SK-N-SH (cell line): ENCODE results near the gene COX7B2. TPM values are rescaled to one million over a fixed set of nuclear protein-coding genes. Genes with fewer than 3 reads are reported as not detected.

Experiments
- CTCF ChIA-PET: fragments of 300-600, 350-600 bp; formaldehyde crosslinking; extraction: SDS; loops from one replicate; lab custom pipeline; 2021; lab: Yijun Ruan, JAX
- POLR2A ChIA-PET: fragments of 350-600 bp; sonication (Branson Sonifier 250); formaldehyde crosslinking; extraction: SDS; loops from one replicate; lab custom pipeline; 2020; ENCODE audit warnings: antibody characterized with exemption, inconsistent platforms; lab: Yijun Ruan, JAX
- DNase-seq: peaks from one replicate; pipeline ENCODE4 v3.0.0; 2012
- H2AFZ ChIP-seq: fragments of 200-600 bp; sonication (generic); 2 replicates; pipeline ENCODE4 v1.8.1; 2016; ENCODE audit warnings: antibody characterized with exemption, mild to moderate bottlenecking, low read depth
- H3F3A ChIP-seq: fragments of 200-600 bp; sonication (generic); replicated peaks from 2 replicates; pipeline ENCODE3; 2016; ENCODE audit warnings: antibody characterized with exemption, mild to moderate bottlenecking; ENCODE audit not compliant: insufficient read depth
- H3K27ac ChIP-seq, 2 experiments: fragments of 200-500 bp in 1 of 2; fragments of 200-600 bp in 1 of 2; sonication (Bioruptor generic) in 1 of 2; sonication (generic), shearing (Covaris generic) in 1 of 2; 2 replicates each; pipeline versions ENCODE4 v1.5.1 to v1.6.1; 2014 to 2016; ENCODE audit warnings: low read depth in 2 of 2, inconsistent platforms in 1 of 2, low read length in 1 of 2, mild to moderate bottlenecking in 1 of 2, mixed read lengths in 1 of 2
- H3K27me3 ChIP-seq: fragments of 200-600 bp; sonication (generic), shearing (Covaris generic); 2 replicates; pipeline ENCODE4 v1.6.1; 2016; ENCODE audit warnings: mixed run types; ENCODE audit not compliant: insufficient read depth
- H3K36me3 ChIP-seq, 2 experiments: fragments of 200-500 bp in 1 of 2; fragments of 200-600 bp in 1 of 2; sonication (Bioruptor generic) in 1 of 2; sonication (generic) in 1 of 2; replicated peaks in 1 of 2; 2 replicates each; pipeline versions ENCODE3 to v1.5.1; 2014 to 2016; ENCODE audit warnings: low read length in 1 of 2, mild to moderate bottlenecking in 1 of 2; ENCODE audit not compliant: insufficient read depth in 2 of 2, control insufficient read depth in 1 of 2
- H3K4me1 ChIP-seq, 2 experiments: fragments of 200-500 bp in 1 of 2; fragments of 200-600 bp in 1 of 2; sonication (Bioruptor generic) in 1 of 2; sonication (generic), shearing (Covaris generic) in 1 of 2; 2 replicates each; pipeline versions ENCODE4 v1.5.1 to v1.6.1; 2014 to 2016; ENCODE audit warnings: low read depth in 1 of 2, low read length in 1 of 2, mixed run types in 1 of 2; ENCODE audit not compliant: insufficient read depth in 2 of 2, control insufficient read depth in 1 of 2
- H3K4me2 ChIP-seq: fragments of 200-600 bp; sonication (generic), shearing (Covaris generic); 2 replicates; pipeline ENCODE4 v1.6.1; 2017; ENCODE audit warnings: mixed run types
- H3K4me3 ChIP-seq, 2 experiments: fragments of 200-500 bp in 1 of 2; fragments of 200-600 bp in 1 of 2; sonication (Bioruptor generic) in 1 of 2; sonication (generic), shearing (Covaris generic) in 1 of 2; 2 replicates each; pipeline versions ENCODE4 v1.5.1 to v1.8.1; 2014 to 2016; ENCODE audit warnings: low read depth in 2 of 2, inconsistent platforms in 1 of 2, low read length in 1 of 2, mild to moderate bottlenecking in 1 of 2, mixed read lengths in 1 of 2, moderate library complexity in 1 of 2
- H3K79me2 ChIP-seq: fragments of 200-600 bp; sonication (generic); 2 replicates; pipeline ENCODE4 v1.8.1; 2017; ENCODE audit warnings: mild to moderate bottlenecking; ENCODE audit not compliant: insufficient read depth
- H3K9ac ChIP-seq: fragments of 200-600 bp; sonication (generic); 2 replicates; pipeline ENCODE4 v1.6.1; 2017; ENCODE audit warnings: mixed run types
- H3K9me2 ChIP-seq: fragments of 200-600 bp; sonication (generic); 2 replicates; pipeline ENCODE4 v1.6.1; 2017; ENCODE audit warnings: mixed run types
- H3K9me3 ChIP-seq: fragments of 200-600 bp; sonication (generic); 2 replicates; pipeline ENCODE4 v1.6.1; 2017; ENCODE audit warnings: mixed run types, mild to moderate bottlenecking, moderate library complexity
- H4K20me1 ChIP-seq: fragments of 200-600 bp; sonication (generic); 2 replicates; pipeline ENCODE4 v1.6.1; 2017; ENCODE audit warnings: mild to moderate bottlenecking, mixed run types; ENCODE audit not compliant: insufficient read depth
- FOXJ3 ChIP-seq: sonication (generic); formaldehyde crosslinking; IDR thresholded peaks from 2 replicates; pipeline ENCODE4 v1.5.1; 2020; ENCODE audit warnings: mild to moderate bottlenecking, missing genetic modification reagents
- FOXM1 ChIP-seq: IDR thresholded peaks from 2 replicates; pipeline ENCODE4 v1.4.0; 2012; ENCODE audit warnings: low read depth, mild to moderate bottlenecking
- MXI1 ChIP-seq: IDR thresholded peaks from 2 replicates; pipeline ENCODE4 v1.6.1; 2012; ENCODE audit warnings: mild to moderate bottlenecking, low read depth, low read length, improper control_type of control experiment
- NFIC ChIP-seq: IDR thresholded peaks from 2 replicates; pipeline ENCODE4 v1.4.0; 2012; ENCODE audit warnings: borderline replicate concordance
- POLR2AphosphoS5 ChIP-seq: IDR thresholded peaks from 2 replicates; pipeline ENCODE4 v1.6.1; 2012; ENCODE audit warnings: low read depth, low read length
- RAD21 ChIP-seq: IDR thresholded peaks from 2 replicates; pipeline ENCODE4 v1.6.1; 2012; ENCODE audit warnings: mild to moderate bottlenecking, low read length
- RFX5 ChIP-seq: IDR thresholded peaks from 2 replicates; pipeline ENCODE4 v1.6.1; 2012; ENCODE audit warnings: mild to moderate bottlenecking, improper control_type of control experiment, low read length
- TEAD4 ChIP-seq: IDR thresholded peaks from 2 replicates; pipeline ENCODE4 v1.4.0; 2012; ENCODE audit warnings: mild to moderate bottlenecking, borderline replicate concordance; ENCODE audit not compliant: insufficient read depth
- YY1 ChIP-seq: IDR thresholded peaks from 2 replicates; pipeline ENCODE4 v1.4.0; 2012; ENCODE audit warnings: low read depth, mild to moderate bottlenecking
- WGBS: methylation state at CpG from one replicate; pipeline ENCODE4 v1.1.6; 2017; ENCODE audit warnings: low lambda C conversion rate; 5-methylcytosine and 5-hydroxymethylcytosine counted together
- polyA plus RNA-seq, 3 experiments: library from polyadenylated mRNA; depleted of rRNA; stranded (reverse); fragments of >200 nt; gene quantifications; 2 replicates each; pipeline ENCODE4 v1.2.3, GENCODE V29; 2012
- TF ChIP-seq, protein P1 (sequence below): fragments of 200-600 bp; sonication (generic); IDR thresholded peaks from 2 replicates; pipeline ENCODE4 v1.6.1; 2017; ENCODE audit warnings: antibody characterized with exemption, mild to moderate bottlenecking, moderate library complexity
- TF ChIP-seq, protein P2 (sequence below): IDR thresholded peaks from 2 replicates; pipeline ENCODE4; 2012
- TF ChIP-seq, protein P3 (sequence below): IDR thresholded peaks from 2 replicates; pipeline ENCODE4 v1.4.0; 2012; ENCODE audit warnings: low read depth, borderline replicate concordance
- TF ChIP-seq, protein P4 (sequence below): fragments of 150-350 bp; IDR thresholded peaks from 2 replicates; pipeline ENCODE4 v1.6.1; 2017; ENCODE audit warnings: antibody characterized with exemption, low read length, low read depth, borderline replicate concordance

COX7B2 gene
- polyA plus RNA-seq, 1 of the 3 experiments (the other 2 are of a cell fraction) = not detected

- TF ChIP-seq, protein P1, sequence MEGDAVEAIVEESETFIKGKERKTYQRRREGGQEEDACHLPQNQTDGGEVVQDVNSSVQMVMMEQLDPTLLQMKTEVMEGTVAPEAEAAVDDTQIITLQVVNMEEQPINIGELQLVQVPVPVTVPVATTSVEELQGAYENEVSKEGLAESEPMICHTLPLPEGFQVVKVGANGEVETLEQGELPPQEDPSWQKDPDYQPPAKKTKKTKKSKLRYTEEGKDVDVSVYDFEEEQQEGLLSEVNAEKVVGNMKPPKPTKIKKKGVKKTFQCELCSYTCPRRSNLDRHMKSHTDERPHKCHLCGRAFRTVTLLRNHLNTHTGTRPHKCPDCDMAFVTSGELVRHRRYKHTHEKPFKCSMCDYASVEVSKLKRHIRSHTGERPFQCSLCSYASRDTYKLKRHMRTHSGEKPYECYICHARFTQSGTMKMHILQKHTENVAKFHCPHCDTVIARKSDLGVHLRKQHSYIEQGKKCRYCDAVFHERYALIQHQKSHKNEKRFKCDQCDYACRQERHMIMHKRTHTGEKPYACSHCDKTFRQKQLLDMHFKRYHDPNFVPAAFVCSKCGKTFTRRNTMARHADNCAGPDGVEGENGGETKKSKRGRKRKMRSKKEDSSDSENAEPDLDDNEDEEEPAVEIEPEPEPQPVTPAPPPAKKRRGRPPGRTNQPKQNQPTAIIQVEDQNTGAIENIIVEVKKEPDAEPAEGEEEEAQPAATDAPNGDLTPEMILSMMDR = peak; percentile 84
Measured at GRCh38 chr4:46844325-46844917, 64.6 kb downstream of the COX7B2 start (continued).

- no peaks in the 10 kb centered on the region for H4K20me1 ChIP-seq
- no peaks in the 10 kb centered on the region for H3F3A ChIP-seq
- H3K9me2 ChIP-seq = no peaks in the 10 kb centered on the region
- H3K27me3 ChIP-seq = no peaks in the 10 kb centered on the region
- TF ChIP-seq NFIC (no peak), RFX5 (no peak), FOXM1 (no peak)
- TF ChIP-seq, all 33 proteins: peak for 0
- WGBS = 0% methylated on average over 1 of the region's 1 CpG
- CTCF ChIA-PET = no interaction called here
- DNase-seq = no peak
- Histone ChIP-seq H3K9me3 (no peaks in the 10 kb centered on the region), H3K4me2 (no peak overlapping the region), H3K4me3 (no peak overlapping the region), H3K4me1 (no peaks in the 10 kb centered on the region), H3K79me2 (no peaks in the 10 kb centered on the region), H3K36me3 (no peaks in the 10 kb centered on the region), H3K9ac (no peak overlapping the region), H3K27ac (no peak overlapping the region), H2AFZ (no peak overlapping the region)
- POLR2A ChIA-PET = no interaction called here
Measured at GRCh38 chr4:46839128-46839527, 69.9 kb downstream of the COX7B2 start.

- 5% methylated on average over 2 of the region's 2 CpGs for WGBS
- Histone ChIP-seq H3K27me3 (no peaks in the 10 kb centered on the region), H3K4me3 (no peak overlapping the region), H3K36me3 (no peaks in the 10 kb centered on the region), H4K20me1 (no peaks in the 10 kb centered on the region), H3K9me2 (no peaks in the 10 kb centered on the region), H3K79me2 (no peaks in the 10 kb centered on the region), H3K9me3 (no peaks in the 10 kb centered on the region), H3K9ac (no peak overlapping the region), H3K4me1 (no peaks in the 10 kb centered on the region), H3K4me2 (no peak overlapping the region), H3F3A (no peaks in the 10 kb centered on the region), H2AFZ (no peak overlapping the region), H3K27ac (no peak overlapping the region)
- CTCF ChIA-PET = no interaction called here
- no peak for DNase-seq
- POLR2A ChIA-PET = no interaction called here
- TF ChIP-seq, protein P1 = no peak
- TF ChIP-seq, protein P2, sequence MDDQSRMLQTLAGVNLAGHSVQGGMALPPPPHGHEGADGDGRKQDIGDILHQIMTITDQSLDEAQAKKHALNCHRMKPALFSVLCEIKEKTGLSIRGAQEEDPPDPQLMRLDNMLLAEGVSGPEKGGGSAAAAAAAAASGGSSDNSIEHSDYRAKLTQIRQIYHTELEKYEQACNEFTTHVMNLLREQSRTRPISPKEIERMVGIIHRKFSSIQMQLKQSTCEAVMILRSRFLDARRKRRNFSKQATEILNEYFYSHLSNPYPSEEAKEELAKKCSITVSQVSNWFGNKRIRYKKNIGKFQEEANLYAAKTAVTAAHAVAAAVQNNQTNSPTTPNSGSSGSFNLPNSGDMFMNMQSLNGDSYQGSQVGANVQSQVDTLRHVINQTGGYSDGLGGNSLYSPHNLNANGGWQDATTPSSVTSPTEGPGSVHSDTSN = no peak
- TF ChIP-seq YY1 (no peak), TEAD4 (no peak), RAD21 (no peak), FOXM1 (no peak), FOXJ3 (CRISPR knock-in tag) (no peak), POLR2AphosphoS5 (no peak), MXI1 (no peak)
- TF ChIP-seq, protein P3, sequence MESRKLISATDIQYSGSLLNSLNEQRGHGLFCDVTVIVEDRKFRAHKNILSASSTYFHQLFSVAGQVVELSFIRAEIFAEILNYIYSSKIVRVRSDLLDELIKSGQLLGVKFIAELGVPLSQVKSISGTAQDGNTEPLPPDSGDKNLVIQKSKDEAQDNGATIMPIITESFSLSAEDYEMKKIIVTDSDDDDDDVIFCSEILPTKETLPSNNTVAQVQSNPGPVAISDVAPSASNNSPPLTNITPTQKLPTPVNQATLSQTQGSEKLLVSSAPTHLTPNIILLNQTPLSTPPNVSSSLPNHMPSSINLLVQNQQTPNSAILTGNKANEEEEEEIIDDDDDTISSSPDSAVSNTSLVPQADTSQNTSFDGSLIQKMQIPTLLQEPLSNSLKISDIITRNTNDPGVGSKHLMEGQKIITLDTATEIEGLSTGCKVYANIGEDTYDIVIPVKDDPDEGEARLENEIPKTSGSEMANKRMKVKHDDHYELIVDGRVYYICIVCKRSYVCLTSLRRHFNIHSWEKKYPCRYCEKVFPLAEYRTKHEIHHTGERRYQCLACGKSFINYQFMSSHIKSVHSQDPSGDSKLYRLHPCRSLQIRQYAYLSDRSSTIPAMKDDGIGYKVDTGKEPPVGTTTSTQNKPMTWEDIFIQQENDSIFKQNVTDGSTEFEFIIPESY = no peak
- TF ChIP-seq, protein P4, sequence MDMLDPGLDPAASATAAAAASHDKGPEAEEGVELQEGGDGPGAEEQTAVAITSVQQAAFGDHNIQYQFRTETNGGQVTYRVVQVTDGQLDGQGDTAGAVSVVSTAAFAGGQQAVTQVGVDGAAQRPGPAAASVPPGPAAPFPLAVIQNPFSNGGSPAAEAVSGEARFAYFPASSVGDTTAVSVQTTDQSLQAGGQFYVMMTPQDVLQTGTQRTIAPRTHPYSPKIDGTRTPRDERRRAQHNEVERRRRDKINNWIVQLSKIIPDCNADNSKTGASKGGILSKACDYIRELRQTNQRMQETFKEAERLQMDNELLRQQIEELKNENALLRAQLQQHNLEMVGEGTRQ = no peak
Measured at GRCh38 chr4:46837639-46838038, 71.4 kb downstream of the COX7B2 start.
